ENCODE measurements around the gene TM9SF3. TPM values are rescaled to one million over a fixed set of nuclear protein-coding genes. Genes with fewer than 3 reads are reported as not detected.

Gene TM9SF3
- total and polyA plus RNA-seq, 12 donors: 19.9 to 133 (median 99.7) TPM

GRCh38 chr10:96573036-96573435 is 13.8 kb downstream of the TM9SF3 start:
- Histone ChIP-seq H3K9me3 (replicated peaks in 1 of 3) (no peaks in the 10 kb centered on the region), H3K27me3 (no peaks in the 10 kb centered on the region), H3K4me3 (no peak overlapping the region), H3K36me3 (replicated peaks in 1 of 2) (peaks cover 0 to 16% of the 10 kb centered on the region in 2 donors), H3K4me1 (replicated peaks in 1 of 2) (peaks cover 0 to 23% of the 10 kb centered on the region in 2 donors), H3K27ac (no peak overlapping the region)
- TF ChIP-seq CTCF (IDR thresholded peaks at IDR 0.05) (no peak), POLR2A (IDR thresholded peaks at IDR 0.05) (no peak)
- WGBS, 4 donors: 41 to 63% (median 53%) methylated on average over 5 of the region's 5 CpGs
- no peak for DNase-seq
- intact Hi-C loops (cut with DNase I): no loop called here

- no peaks in the 10 kb centered on the region for H3K27me3 ChIP-seq
- H3K9me3 ChIP-seq (replicated peaks in 1 of 3): no peaks in the 10 kb centered on the region
- TF ChIP-seq CTCF (IDR thresholded peaks at IDR 0.05): no peak
- TF ChIP-seq POLR2A (IDR thresholded peaks at IDR 0.05): no peak
- intact Hi-C loops (cut with DNase I): no loop called here
- H3K36me3 ChIP-seq (replicated peaks in 1 of 2): peaks cover 0 to 12% of the 10 kb centered on the region in 2 donors
- no peak overlapping the region for H3K27ac ChIP-seq
- WGBS, 4 donors: 87 to 91% (median 89%) methylated on average over 10 of the region's 10 CpGs
- no peak for DNase-seq
- no peak overlapping the region for H3K4me3 ChIP-seq
- peaks cover 0 to 12% of the 10 kb centered on the region in 2 donors for H3K4me1 ChIP-seq (replicated peaks in 1 of 2)
Observed at GRCh38 chr10:96570983-96571964, 15.5 kb downstream of the TM9SF3 start.

DNA sequence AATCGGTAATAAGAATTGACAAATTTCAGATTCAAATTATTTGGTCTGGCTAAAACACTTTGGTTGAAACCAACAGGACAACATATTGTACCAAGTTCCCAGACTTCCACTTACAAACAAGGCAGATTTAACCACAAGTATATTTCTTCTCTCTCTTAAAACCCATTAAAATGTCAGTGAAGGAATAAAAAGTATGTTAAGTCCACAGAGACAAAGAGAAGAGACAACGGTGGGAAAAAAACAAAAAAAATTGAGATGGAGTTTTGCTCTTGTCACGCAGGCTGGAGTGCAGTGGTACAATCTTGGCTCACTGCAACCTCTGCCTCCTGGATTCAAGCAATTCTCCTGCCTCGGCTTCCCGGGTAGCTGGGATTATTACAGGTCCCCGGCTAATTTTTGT is 16.3 kb downstream of the TM9SF3 start:
- TF ChIP-seq CTCF (IDR thresholded peaks at IDR 0.05) (no peak), POLR2A (IDR thresholded peaks at IDR 0.05) (no peak)
- Histone ChIP-seq H3K4me3 (no peak overlapping the region), H3K36me3 (replicated peaks in 1 of 2) (peaks cover 0 to 4% of the 10 kb centered on the region in 2 donors), H3K27me3 (no peaks in the 10 kb centered on the region), H3K4me1 (replicated peaks in 1 of 2) (peaks cover 0 to 16% of the 10 kb centered on the region in 2 donors), H3K27ac (no peak overlapping the region), H3K9me3 (replicated peaks in 1 of 3) (no peaks in the 10 kb centered on the region)
- WGBS, 4 donors: 85 to 95% (median 90%) methylated on average over 6 of the region's 6 CpGs
- intact Hi-C loops (cut with DNase I): no loop called here
- no peak for DNase-seq

GRCh38 chr10:96568402-96568801 is 18.4 kb downstream of the TM9SF3 start:
- no peaks in the 10 kb centered on the region for H3K27me3 ChIP-seq
- H3K4me3 ChIP-seq: no peak overlapping the region
- intact Hi-C loops (cut with DNase I): no loop called here
- no peaks in the 10 kb centered on the region for H3K9me3 ChIP-seq (replicated peaks in 1 of 3)
- H3K36me3 ChIP-seq (replicated peaks in 1 of 2): no peaks in the 10 kb centered on the region
- 85 to 100% (median 90%) methylated on average over 1 of the region's 1 CpG for WGBS, 4 donors
- H3K4me1 ChIP-seq (replicated peaks in 1 of 2): peaks cover 0 to 15% of the 10 kb centered on the region in 2 donors
- no peak for DNase-seq
- H3K27ac ChIP-seq: no peak overlapping the region
- no peak for TF ChIP-seq CTCF (IDR thresholded peaks at IDR 0.05)
- no peak for TF ChIP-seq POLR2A (IDR thresholded peaks at IDR 0.05)
